ENCODE results near the gene HOXA6.

Gene HOXA6

DNA sequence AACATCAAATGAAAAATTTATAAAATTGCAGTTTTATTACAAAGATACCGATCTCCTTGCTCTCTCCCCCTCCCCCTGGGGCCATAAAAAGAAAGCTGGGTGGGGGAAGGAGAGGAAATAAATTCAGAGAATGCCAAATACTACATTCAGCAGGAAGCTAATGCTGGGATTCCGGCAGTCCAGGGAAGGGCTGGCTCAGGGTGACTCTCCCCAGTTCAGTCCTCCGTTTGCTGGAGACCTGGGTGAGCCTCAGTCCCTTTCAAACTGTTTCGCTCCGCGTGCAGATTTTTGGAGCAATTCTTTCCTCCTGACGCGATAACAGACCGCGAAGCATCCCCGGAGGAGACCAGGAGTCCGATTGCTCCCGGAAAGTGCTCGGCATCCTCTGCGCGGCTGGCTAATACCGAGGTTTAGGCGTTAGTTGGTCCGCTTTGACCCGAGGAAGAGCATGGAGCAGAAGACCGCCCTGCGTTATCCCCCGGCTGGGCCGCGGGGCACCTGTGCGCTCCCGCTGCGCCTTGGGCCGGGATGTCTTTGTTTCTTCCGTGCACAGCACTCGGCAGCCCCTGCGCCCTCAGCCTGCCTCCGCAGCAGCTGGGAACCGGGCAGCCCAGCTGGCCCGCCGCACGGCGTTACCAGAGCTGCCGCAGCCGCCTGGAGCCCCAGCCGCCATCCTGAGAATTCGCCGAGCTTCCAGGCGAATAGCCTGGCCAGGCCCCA lies 41.2 kb downstream of the HOXA6 start:
- DNase-seq = no peak

DNA sequence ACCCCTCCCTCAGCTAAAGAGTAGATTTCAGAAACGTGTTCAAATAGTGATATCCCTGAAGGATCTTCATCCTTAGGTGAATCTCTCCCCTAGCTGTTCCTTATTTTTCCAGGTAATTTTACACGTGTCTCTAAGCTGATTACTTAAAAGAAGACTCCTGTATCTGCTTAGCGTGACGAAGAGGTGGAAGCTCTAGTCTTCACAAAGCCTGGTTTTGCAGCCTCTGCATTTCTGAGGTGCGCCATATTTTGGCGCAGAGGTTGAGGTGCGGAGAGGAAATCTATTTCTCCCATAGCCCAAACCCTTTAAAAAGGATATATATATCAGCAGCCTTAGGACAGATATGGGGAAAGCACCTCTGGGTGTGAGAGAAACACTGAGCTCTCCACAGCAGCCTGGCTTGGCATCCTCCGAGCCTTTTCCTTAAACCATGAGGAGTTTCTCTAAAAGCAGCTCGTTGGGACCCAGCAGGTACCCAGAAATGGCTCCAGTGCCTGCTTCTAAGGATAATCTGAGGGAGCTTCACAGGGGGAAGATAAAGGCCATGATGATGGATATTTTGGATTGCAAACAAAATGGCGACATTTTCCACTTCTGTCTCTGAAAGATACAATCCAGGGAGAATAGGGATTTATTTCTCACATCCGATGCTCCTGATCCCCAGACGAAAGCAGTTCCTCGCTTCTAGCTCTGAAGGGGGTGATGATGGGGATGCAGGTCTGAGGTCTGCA lies 42.1 kb downstream of the HOXA6 start:
- no peak for DNase-seq

- no peak for DNase-seq
These were observed 43.1 kb downstream of the HOXA6 start for GRCh38 chr7:27104341-27105058.

DNA sequence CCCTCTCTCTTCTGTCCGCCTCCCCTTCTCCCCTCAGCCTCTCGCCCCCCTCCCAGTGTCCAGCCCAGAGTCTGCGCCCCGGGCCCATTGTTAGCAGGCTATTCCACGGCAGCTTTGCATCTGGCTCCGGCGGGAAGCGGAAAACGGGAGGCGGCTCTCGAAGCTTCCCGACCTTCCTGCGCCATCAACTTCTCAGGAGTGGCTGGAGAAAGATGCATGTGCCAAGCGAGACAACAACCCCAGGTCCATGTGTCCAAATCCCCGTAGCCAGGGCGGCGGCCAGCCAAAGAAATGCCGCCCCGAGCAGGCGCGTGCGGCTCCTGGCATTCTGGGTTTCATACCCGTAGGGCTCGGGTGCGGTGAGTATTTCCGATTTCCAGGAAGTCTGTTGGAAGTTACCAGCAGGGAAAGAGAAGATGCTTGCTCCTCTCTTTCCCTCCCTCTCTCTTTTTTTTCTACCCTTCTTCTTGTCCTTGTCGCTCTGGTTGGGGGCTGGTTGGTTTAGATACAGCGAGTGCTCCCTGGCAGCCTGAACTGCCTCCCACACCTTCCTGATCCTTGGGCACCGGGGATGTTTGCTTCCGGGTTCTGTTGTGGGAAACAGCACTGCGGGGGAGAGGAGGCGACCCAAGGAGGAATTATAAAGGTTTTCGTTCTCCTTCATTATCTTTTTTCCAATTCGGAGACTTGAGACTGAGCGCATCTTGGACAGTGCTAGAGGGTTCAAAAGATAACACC lies 43.9 kb downstream of the HOXA6 start:
- DNase-seq = no peak

- DNase-seq = no peak
These were observed 44.8 kb downstream of the HOXA6 start, which contains the start of gene HOXA2 for GRCh38 chr7:27102581-27103442. Gene HOXA2 (minus strand): TSS chr7:27102683. CDS start chr7:27102500, 183 bp downstream.

DNA sequence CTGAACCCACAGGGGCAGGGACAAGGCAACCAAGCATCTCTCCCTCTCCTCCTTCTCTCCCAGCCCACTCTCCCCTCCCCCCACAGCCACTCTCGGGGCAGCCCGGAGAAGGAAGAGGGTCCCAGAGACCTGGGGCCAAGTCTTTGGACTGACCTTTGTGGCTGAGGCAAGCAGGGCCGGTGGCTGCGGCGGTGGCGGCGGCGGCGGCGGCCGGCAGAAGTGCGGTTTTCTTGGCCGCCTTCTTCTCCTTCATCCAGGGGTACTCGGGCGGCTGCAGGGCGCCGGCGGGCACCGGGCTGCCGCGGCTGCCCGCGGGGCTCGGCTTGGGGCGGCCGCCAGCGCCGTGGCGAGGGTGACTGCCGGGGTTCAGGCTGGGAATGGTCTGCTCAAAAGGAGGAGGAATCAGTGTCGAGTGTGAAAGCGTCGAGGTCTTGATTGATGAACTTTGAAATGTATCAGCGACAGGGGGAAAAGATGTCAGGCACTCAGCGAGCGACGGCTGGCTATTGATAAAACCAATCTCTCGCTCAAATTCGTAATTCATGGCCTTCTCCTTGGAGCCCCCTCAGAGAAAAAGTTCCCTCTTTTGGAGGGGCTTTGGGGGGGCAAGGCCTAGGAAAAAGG lies 45.5 kb downstream of the HOXA6 start:
- DNase-seq = no peak

- no peak for DNase-seq
These were observed 46.2 kb downstream of the HOXA6 start for GRCh38 chr7:27101171-27101956.

- DNase-seq = no peak
These were observed 46.8 kb downstream of the HOXA6 start for GRCh38 chr7:27100694-27101170.

DNA sequence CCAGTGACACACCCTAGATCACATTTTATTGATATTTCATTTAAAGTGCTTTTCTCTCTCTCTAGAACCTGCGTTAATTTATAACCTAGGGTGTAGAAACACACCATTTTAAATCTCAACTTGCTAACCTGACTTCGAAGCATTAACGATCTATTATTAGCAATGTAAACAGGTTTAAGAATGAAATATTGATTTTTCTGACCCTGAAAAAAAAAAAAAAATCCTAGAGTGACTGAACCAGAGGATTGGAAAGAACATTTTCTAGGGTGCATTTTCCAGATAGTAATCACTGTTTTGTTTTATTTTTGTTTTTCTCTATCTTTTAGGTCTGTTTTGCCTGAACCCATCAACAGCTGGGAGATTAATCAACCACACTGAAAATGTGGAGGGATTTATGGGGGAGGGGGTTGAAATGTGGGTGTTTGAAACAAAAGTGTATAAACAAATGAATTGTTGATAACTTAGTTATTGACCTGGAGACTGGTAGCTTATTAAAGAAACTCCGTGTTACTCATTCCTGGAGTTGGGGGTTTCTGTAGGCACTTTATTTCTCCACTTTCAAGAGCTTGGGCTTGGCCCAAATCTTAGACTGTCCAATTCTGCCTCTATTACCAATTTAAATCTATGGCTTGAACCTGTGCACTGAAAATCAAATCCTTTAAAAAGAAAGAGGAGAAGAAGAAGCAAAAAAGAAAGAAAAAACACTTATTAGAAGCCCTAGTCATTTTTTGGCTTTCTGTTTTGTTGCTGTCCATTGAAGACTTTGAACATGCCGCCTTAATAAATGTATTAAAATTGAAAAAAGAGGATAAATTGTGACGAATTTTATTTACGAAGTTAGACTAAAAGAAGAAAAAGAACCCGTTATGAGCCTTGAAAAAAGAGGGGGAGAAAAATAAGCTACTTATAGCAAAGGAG lies 47.9 kb downstream of the HOXA6 start:
- DNase-seq = no peak

DNA sequence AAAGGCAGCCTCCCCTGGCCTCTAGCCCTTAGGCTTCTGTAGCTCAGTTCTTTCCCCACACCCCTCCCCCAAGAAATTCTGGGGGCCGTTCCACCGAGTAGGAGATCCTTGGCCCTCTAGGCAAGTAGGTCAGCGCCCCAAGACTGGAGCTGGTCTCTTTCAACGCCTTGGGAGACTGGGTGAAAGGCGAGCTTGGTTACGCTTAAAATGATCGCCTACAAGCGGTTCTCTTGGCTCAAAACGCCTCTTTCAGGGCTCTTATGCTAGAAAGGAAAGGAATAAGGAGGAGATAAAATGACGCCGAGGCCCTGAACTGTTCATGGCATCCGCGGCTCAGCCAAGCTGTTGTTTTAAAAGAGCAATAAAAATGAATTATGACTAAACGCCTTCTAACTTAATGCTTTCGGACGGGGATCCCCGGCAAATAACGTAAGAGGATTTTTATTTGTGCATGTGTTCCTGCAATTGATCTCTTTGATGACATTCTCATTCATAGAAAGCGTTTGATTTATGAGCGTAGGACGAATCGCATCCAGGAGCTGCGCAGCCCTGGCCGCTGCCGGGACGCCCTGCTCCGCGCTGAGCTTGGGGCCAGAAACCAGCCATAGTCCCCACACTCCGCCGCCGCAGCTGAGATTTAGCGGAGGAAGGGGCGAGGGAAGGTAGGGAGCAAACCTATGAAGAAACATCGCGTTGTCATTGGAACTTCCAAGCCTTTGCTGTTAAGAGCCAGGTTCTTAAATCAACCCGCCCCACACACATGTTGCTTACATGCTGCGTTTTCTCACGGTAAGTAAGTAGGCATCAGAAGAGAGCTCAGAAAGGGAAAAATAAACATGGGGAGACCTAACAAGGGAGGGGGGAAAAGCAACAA lies 48.8 kb downstream of the HOXA6 start:
- no peak for DNase-seq

DNA sequence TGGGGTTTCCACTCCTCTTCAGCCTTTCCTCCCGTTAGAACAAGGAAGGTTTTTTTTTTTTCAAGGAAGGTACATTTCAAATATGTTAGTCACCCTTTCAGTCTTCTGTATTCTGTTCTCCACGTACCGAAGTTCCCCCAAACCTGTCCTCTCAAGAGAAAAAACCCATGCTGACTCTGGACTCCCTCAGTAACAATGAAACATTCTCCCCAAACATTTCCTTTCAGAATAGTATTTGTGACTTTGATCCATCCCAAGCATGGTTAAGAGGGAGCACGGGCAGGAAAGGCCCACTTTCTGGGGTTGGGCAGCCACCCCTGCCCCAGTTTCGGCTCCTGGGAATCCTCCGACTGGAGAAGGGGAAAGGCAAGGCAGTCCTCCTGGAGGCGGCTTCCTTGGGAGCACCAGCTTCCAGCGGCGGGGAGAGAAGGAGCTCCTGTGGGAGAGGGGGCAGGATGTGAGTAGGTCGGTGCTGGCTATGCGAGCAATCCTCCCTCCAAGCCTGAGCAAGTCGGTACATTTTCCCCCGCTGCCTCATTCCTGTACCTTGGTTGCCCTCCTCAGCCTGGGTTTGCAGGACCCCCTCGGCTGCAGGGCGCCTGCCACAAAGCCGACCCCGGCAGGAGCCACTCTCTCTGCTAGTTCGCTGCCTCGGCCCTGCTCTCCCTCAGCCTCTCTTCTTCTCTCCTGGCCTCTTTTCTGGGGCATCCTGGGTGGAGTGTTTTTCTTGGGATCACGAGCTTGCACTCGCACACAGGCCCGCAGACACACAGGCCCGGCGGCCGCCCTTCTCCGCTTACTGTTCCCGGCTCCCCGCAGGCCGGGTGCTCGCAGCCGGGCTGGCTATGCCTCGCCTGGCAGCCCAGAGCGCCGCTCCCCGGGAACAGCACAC lies 49.6 kb downstream of the HOXA6 start:
- DNase-seq = no peak

DNA sequence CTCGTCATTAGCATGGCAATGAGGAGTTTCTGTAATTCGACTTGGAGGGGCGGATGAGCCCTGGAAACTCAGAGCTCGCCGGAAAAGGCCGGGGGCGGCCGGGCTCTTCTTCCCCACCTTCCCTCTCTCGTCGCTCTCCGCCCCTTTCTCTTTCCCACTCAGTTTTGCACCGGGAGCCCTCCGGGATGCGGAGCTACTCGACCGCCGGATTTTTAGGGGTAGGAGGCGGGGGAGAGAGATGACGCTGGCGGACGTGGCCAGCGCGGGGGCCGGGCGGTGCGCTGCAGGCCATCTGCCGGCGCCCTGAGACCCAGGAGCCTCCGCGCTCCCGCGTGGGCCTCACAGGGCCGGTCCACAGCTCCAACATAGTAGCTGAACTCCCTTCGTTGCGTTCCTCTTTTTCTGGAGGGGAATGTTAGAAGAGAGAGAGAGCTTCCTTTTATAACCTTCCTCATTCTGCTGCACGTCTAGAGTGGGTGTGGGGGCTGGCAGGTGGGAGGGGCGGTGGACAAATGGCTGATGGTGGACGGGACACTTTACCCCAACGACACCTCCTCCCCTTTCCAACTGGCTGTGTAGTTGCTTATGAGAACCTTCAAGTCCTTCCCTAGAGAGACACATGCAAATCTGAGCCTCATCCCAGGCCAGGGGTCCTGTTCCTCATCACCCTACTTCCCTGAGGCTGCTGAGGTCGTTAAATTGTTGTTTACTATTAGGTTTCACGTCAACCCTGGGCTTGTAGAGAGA lies 50.6 kb downstream of the HOXA6 start:
- no peak for DNase-seq

GRCh38 chr7:27095897-27096767 lies 51.4 kb downstream of the HOXA6 start, which contains the start of gene HOXA1:
Gene HOXA1 (minus strand): TSS chr7:27096000. CDS start chr7:27095912, 88 bp downstream.
- peak; percentile 84 for DNase-seq
